Tibial nerve (tissue), 4 donors: ENCODE results near the gene MSRB1. TPM values are rescaled to one million over a fixed set of nuclear protein-coding genes. Genes with fewer than 3 reads are reported as not detected.

Experiments used
- DNase-seq, 2 donors: peaks; one replicate each; pipeline ENCODE4 v3.0.0-alpha.2; 2019; ENCODE audit warnings: low spot score in 2 of 2
- H3K27ac ChIP-seq, 4 donors: fragments of 200-600 bp; sonication (generic) in 3 of 4; one replicate each; pipeline ENCODE4 v1.5.1; 2017 to 2019; ENCODE audit warnings: mild to moderate bottlenecking in 1 of 4
- H3K27me3 ChIP-seq, 2 donors: fragments of 200-600 bp; sonication (generic) in 1 of 2; one replicate each; pipeline versions ENCODE4 v1.5.1 to v1.6.0; 2017 to 2019
- H3K36me3 ChIP-seq, 3 donors: fragments of 200-600 bp; sonication (generic); one replicate each; pipeline ENCODE4 v1.5.1; 2018 to 2019
- H3K4me1 ChIP-seq, 4 donors: fragments of 200-600 bp; sonication (generic) in 3 of 4; one replicate each; pipeline ENCODE4 v1.5.1; 2017 to 2019
- H3K4me3 ChIP-seq, 4 donors: fragments of 200-600 bp; sonication (generic) in 3 of 4; one replicate each; pipeline ENCODE4 v1.5.1; 2017 to 2019; ENCODE audit warnings: mild to moderate bottlenecking in 1 of 4, moderate library complexity in 1 of 4
- H3K9me3 ChIP-seq, 4 donors: fragments of 200-600 bp; sonication (generic) in 3 of 4; one replicate each; pipeline ENCODE4 v1.5.1; 2017 to 2019
- EP300 ChIP-seq, 2 donors: sonication (generic); formaldehyde crosslinking; IDR thresholded peaks; one replicate each; pipeline ENCODE4 v1.6.1; 2017; ENCODE audit warnings: antibody characterized with exemption in 2 of 2, mild to moderate bottlenecking in 1 of 2
- POLR2A ChIP-seq, 2 donors: fragments of 450-650 bp; IDR thresholded peaks; one replicate each; pipeline ENCODE4 v1.6.1; 2017; ENCODE audit warnings: antibody characterized with exemption in 2 of 2, mild to moderate bottlenecking in 2 of 2, moderate library complexity in 2 of 2
- WGBS, 2 donors: methylation state at CpG; one replicate each; pipeline ENCODE4 v1.1.5; 2018; 5-methylcytosine and 5-hydroxymethylcytosine counted together
- total RNA-seq, 4 donors: library from RNA; depleted of rRNA; stranded (reverse); fragments of >200 nt; gene quantifications; one replicate each; pipeline ENCODE4 v1.1.0, GENCODE V29; 2016
- TF ChIP-seq, protein P1 (sequence below), 5 experiments: fragments of 200-600 bp in 3 of 5; fragments of 450-650 bp in 2 of 5; sonication (generic) in 3 of 5; IDR thresholded peaks; one replicate each; pipeline ENCODE4 v1.5.1; 2016 to 2019; ENCODE audit warnings: antibody characterized with exemption in 5 of 5, mild to moderate bottlenecking in 3 of 5, moderate library complexity in 2 of 5

The MSRB1 gene
- total RNA-seq, 4 donors from 2014 or later = 22.5 to 46.1 (median 30.3) TPM

DNA sequence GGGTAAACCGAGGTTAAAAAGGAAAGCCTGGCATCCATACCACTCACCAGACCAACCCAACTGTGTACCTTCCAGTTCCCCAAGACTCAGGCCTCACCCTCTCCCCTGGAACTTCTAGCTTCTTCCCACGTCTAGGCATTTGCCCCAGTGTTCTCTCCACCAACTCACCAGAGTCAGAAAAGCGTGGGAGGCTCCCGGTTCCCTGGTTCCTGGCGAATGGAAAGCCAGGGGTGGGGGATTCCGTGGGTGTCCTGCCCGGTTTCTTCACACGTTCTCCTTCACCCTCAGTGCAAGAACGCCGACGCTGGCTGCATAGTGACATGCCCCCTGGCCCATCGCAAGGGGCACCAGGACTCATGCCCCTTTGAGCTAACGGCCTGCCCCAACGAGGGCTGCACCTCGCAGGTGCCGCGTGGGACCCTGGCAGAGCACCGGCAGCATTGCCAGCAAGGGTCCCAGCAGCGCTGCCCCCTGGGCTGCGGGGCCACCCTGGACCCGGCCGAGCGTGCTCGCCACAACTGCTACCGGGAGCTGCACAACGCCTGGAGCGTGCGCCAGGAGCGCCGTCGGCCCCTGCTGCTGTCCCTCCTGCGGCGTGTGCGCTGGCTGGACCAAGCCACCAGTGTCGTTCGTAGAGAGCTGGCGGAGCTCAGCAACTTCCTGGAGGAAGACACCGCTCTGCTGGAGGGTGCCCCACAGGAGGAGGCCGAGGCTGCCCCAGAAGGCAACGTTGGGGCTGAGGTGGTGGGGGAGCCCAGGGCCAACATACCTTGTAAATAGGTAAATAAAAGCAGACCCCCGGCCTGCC lies 25.4 kb upstream of the MSRB1 start:
- TF ChIP-seq POLR2A (IDR thresholded peaks at IDR 0.05) = no peak
- no peak for TF ChIP-seq EP300 (IDR thresholded peaks at IDR 0.05)
- TF ChIP-seq, protein P1, sequence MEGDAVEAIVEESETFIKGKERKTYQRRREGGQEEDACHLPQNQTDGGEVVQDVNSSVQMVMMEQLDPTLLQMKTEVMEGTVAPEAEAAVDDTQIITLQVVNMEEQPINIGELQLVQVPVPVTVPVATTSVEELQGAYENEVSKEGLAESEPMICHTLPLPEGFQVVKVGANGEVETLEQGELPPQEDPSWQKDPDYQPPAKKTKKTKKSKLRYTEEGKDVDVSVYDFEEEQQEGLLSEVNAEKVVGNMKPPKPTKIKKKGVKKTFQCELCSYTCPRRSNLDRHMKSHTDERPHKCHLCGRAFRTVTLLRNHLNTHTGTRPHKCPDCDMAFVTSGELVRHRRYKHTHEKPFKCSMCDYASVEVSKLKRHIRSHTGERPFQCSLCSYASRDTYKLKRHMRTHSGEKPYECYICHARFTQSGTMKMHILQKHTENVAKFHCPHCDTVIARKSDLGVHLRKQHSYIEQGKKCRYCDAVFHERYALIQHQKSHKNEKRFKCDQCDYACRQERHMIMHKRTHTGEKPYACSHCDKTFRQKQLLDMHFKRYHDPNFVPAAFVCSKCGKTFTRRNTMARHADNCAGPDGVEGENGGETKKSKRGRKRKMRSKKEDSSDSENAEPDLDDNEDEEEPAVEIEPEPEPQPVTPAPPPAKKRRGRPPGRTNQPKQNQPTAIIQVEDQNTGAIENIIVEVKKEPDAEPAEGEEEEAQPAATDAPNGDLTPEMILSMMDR (IDR thresholded peaks at IDR 0.05) = no peak
- no peak for DNase-seq
- Histone ChIP-seq H3K27me3 (no peaks in the 10 kb centered on the region), H3K36me3 (no peaks in the 10 kb centered on the region), H3K4me1 (peaks cover 0 to 38% (median 34%) of the 10 kb centered on the region in 4 donors), H3K9me3 (no peaks in the 10 kb centered on the region), H3K4me3 (no peak overlapping the region), H3K27ac (no peak overlapping the region)
- WGBS, 2 donors = 84 to 86% methylated on average over 35 to 37 of the region's 41 CpGs

DNA sequence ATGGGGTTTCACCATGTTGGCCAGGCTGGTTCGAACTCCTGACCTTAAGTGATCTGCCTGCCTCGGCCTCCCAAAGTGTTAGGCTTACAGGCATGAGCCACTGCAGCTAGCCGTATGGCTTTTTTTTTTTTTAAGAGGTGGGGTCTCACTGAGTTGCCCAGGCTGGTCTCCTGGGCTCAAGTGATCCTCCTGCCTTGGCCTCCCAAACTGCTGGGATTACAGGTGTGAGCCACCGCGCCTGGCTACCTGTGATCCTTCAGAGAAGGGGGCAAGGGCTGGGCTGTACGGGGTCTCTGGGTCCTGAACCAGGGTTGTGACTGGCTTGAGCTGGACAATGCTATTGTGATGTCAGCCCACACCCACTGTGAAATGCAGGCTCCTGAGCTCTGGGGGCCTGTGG lies 23.5 kb upstream of the MSRB1 start, which contains the start of gene RNF151:
Gene RNF151, plus strand, starts transcription at position 397 of the 400 bp plus-strand sequence. CDS start 26 bp downstream, outside the sequence.
- DNase-seq = no peak
- Histone ChIP-seq H3K36me3 (peaks cover 4 to 18% (median 15%) of the 10 kb centered on the region in 3 donors), H3K27ac (peak within 1 kb of the TSS; percentile 78 to 99 (median 94)), H3K9me3 (no peaks in the 10 kb centered on the region), H3K27me3 (no peaks in the 10 kb centered on the region), H3K4me3 (peak within 1 kb of the TSS; percentile 74 to 93 (median 81)), H3K4me1 (peaks cover 0 to 40% (median 28%) of the 10 kb centered on the region in 4 donors)
- WGBS, 2 donors = 91 to 96% methylated on average over 6 of the region's 6 CpGs
- TF ChIP-seq POLR2A (IDR thresholded peaks at IDR 0.05) = no peak
- TF ChIP-seq EP300 (IDR thresholded peaks at IDR 0.05) = no peak
- TF ChIP-seq, protein P1 (IDR thresholded peaks at IDR 0.05) = no peak

DNA sequence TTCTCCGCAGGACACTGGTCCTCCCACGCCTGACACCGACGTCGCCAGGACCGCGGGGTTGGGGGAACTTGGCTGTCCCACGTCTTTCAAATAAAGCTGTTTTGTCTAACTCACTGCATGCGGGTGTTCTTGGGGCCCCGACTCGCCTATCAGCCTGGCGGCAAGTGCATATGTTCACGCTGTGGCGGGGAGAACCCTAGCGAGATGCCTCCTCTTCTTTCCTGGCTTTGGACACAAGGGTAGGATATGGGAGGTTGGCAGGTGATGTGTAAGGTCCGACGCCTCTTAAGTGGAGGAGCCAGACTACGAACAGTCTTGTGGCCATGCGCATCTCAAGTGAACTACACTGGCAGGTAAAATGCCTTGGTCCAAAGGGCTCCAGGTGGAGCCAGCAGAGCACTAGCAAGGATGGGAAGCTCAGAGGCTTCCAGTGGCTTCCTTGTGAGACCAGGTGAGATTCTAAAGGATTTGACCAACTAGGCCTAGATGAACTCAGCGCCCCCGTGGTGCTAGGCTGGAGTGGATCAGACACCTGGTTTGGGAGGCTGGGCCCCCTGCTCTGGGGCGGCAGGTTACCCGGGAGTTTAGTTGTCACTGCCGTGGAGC lies 22.5 kb upstream of the MSRB1 start:
- DNase-seq = no peak
- peak overlapping the region; percentile 78 to 99 (median 94) for H3K27ac ChIP-seq
- no peaks in the 10 kb centered on the region for H3K27me3 ChIP-seq
- no peaks in the 10 kb centered on the region for H3K9me3 ChIP-seq
- peaks cover 0 to 41% (median 28%) of the 10 kb centered on the region in 4 donors for H3K4me1 ChIP-seq
- TF ChIP-seq POLR2A (IDR thresholded peaks at IDR 0.05) = no peak
- TF ChIP-seq, protein P1 (IDR thresholded peaks at IDR 0.05) = no peak
- peak overlapping the region; percentile 74 to 93 (median 81) for H3K4me3 ChIP-seq
- H3K36me3 ChIP-seq = peaks cover 7 to 26% (median 16%) of the 10 kb centered on the region in 3 donors
- 22 to 25% methylated on average over 23 to 24 of the region's 24 CpGs for WGBS, 2 donors

DNA sequence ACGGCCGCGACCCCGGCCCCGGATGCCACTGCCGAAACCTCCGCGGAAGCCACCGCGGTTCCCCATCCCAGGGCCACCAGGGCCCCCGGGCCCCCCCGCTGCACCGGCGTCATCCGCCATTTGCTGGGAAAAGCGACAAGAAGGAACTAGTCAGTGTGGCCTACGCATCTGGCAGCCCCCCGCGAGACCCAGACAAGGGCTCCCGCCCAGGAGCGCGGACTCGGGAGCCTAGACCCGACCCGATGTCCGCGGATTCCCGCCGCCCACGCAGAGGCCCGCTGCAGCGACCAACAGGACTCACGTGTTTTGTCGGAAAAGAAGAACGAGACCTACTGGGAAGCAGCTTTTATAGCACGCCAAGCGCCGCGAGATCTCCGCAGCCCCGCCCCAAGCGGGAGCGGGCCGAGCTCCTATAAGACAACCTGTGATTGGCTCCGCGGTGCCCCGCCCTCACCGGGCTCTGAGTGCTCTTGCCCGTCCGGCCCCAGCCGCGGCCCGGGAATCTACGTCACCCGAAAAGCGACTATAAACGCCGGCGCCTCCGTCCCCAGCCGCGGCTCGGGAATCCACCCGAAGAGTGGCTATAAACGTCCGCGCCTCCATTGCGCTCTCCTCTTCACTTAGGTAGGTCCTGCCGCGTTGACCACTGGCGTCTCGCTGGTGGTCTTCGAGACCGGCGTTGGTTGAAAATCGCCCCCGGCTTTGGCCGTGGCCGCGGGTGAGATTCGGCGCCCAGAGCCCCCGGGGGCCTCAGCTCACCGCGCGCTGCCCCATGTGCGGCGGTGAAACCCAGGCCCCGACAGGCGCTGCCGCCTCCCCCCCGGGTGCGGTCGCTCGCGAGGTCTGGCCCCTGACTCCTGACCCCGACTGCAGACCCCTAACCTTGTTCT lies 21.8 kb upstream of the MSRB1 start, which contains the start of gene RPS2:
Gene RPS2, minus strand, starts transcription at position 321 of the 890 bp plus-strand sequence. Its CDS starts 201 bp downstream, at position 120.
- TF ChIP-seq EP300 (IDR thresholded peaks at IDR 0.05) (peak; percentile 80 to 100), POLR2A (IDR thresholded peaks at IDR 0.05) (peak; percentile 85 to 95)
- TF ChIP-seq, protein P1 (IDR thresholded peaks at IDR 0.05) = peak in 2 of 5 experiments; percentile 33 to 55
- Histone ChIP-seq H3K27me3 (no peaks in the 10 kb centered on the region), H3K27ac (peak within 1 kb of the TSS; percentile 78 to 99 (median 94)), H3K36me3 (peaks cover 7 to 26% (median 16%) of the 10 kb centered on the region in 3 donors), H3K9me3 (no peaks in the 10 kb centered on the region), H3K4me3 (peak within 1 kb of the TSS; percentile 74 to 93 (median 81)), H3K4me1 (peaks cover 0 to 47% (median 33%) of the 10 kb centered on the region in 4 donors)
- 0% methylated on average over 4 to 46 of the region's 97 CpGs for WGBS, 2 donors
- peak; percentile 98 to 99 for DNase-seq
